LNCaP clone FGC (cell line): Measurements from ENCODE around the gene FOXO3B.
"Not testable (repeated sequence)": the region's sequence is repeated elsewhere in the genome, so short reads cannot be mapped to it uniquely, and the experiment has no call there.

Source experiments
- DNase-seq: peaks from one replicate; pipeline ENCODE4 v3.0.0-alpha.2; 2011; ENCODE audit warnings: low read depth
- H3K4me3 ChIP-seq: 2 replicates; pipeline ENCODE4 v1.5.1; 2011; ENCODE audit warnings: mild to moderate bottlenecking, low read depth, low read length, control low read depth

FOXO3B gene

DNA sequence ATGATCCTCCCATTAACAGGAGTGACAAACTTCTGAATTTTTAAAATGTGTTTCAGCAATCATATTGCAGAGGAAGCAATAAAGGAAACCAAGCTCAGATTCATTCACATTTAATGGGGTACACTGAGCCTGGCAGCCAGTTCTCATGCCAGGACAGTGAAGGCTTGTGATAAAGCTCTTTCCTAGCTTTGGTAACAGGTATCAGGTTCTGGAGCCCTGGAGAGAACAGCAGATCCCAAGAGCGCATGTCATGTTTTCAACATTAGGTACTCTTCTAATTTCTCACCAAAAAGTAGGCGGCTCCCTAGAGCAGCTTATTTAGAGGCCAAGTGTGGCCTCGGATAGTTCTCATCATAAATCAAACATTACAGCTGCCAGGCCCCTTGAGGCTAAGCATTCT lies 14.6 kb downstream of the FOXO3B start:
- not testable (repeated sequence) for DNase-seq, H3K4me3 ChIP-seq

- H3K4me3 ChIP-seq, DNase-seq: not testable (repeated sequence)
Measured at GRCh38 chr17:18666326-18666725, 15.8 kb downstream of the FOXO3B start.

GRCh38 chr17:18661924-18662624 lies 20.0 kb downstream of the FOXO3B start:
- H3K4me3 ChIP-seq, DNase-seq: not testable (repeated sequence)

- not testable (repeated sequence) for DNase-seq, H3K4me3 ChIP-seq
Measured at GRCh38 chr17:18650094-18650493, 32.0 kb downstream of the FOXO3B start.

GRCh38 chr17:18644291-18644690 lies 37.8 kb downstream of the FOXO3B start, which contains the start of gene TBC1D28:
TSS of gene TBC1D28 (minus strand) at chr17:18644391. CDS start at chr17:18641352, 3,039 bp downstream.
- DNase-seq, H3K4me3 ChIP-seq: not testable (repeated sequence)

DNA sequence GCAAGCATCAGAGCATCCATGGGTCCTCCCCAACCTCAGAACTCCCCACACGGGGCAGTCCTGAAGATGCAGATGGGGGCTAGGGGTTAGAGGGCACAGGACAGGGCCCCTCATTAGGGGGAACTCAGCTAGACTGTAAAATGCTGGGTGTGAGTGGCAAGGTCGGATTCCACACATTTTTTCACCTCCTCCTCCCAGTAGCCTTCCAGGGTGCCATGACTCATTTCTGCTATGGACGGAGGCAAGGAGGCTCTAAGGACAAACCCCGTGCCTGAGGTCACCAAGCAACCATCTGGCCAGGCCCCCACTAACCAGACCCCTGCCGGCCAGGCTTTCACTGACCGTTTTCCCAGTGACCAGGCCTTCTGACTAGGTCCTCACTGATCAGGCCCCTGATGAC lies 39.0 kb downstream of the FOXO3B start:
- H3K4me3 ChIP-seq, DNase-seq: not testable (repeated sequence)

DNA sequence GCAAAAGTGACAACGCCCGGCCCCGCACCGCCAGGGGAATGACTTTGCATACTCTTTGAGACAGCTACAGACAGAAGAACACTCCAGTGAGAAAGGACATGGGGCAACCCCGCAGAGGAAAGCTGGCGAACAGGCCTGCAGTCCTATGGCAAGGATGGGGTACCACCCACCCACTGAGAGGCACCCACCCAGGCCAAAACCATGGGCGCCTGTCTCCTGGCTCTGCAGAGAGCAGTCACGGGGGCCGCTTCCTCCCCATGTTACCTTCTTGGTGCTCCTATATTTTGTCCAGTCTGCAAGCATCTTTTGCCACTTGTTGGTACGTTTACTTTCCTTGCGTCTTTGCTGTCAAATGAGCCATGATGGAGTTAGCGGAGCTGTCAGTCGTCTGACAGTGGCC lies 43.8 kb downstream of the FOXO3B start:
- not testable (repeated sequence) for DNase-seq, H3K4me3 ChIP-seq

DNA sequence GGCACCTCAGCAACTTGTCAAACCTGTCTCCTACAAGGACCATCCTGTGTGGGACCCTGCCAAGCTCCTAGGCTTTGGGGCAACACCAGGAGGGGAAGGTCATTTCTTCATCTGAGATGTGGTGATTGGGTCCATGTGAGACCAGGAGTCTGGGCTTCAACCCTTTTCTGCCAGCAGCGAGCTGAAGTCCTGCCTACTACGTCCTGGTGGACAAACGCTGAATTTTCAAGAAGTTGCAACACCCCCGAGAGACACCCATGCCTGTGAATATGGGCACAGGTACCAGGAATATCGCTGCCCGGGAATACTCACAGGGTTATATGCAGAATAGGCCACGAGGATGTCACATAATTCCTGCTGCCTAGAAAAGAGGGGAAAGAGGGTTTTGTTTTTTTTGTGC lies 45.9 kb downstream of the FOXO3B start:
- DNase-seq, H3K4me3 ChIP-seq: not testable (repeated sequence)

- not testable (repeated sequence) for DNase-seq, H3K4me3 ChIP-seq
Measured at GRCh38 chr17:18635773-18636172, 46.3 kb downstream of the FOXO3B start.

- not testable (repeated sequence) for H3K4me3 ChIP-seq, DNase-seq
Measured at GRCh38 chr17:18634550-18635263, 47.4 kb downstream of the FOXO3B start.
